Gastroesophageal sphincter (tissue), 4 donors: ENCODE measurements around the gene ADGRG3. TPM values are rescaled to one million over a fixed set of nuclear protein-coding genes. Genes with fewer than 3 reads are reported as not detected.
"Not testable (repeated sequence)": the region's sequence is repeated elsewhere in the genome, so short reads cannot be mapped to it uniquely, and the experiment has no call there.

Experiments used
- ATAC-seq: fragments of 150-250 bp; one replicate; pipeline ENCODE4 v1.9.1; 2016; ENCODE audit warnings: mild to moderate bottlenecking, moderate library complexity
- H3K27ac ChIP-seq, 4 donors: fragments of 200-600 bp; sonication (generic) in 3 of 4; 1 replicate in 3 of 4; 2 replicates in 1 of 4; pipeline ENCODE4 v1.5.1; 2016 to 2019
- H3K27me3 ChIP-seq: fragments of 200-600 bp; sonication (generic); one replicate; pipeline ENCODE4 v1.5.1; 2019
- H3K36me3 ChIP-seq, 2 donors: fragments of 200-600 bp; sonication (generic); one replicate each; pipeline ENCODE4 v1.5.1; 2019; ENCODE audit warnings: control low read depth in 1 of 2
- H3K4me1 ChIP-seq, 3 donors: fragments of 200-600 bp; sonication (generic); 1 replicate in 2 of 3; 2 replicates in 1 of 3; pipeline ENCODE4 v1.5.1; 2016 to 2019; ENCODE audit warnings: control low read depth in 2 of 3
- H3K4me3 ChIP-seq, 2 donors: fragments of 200-600 bp; sonication (generic); one replicate each; pipeline ENCODE4 v1.5.1; 2019; ENCODE audit warnings: mild to moderate bottlenecking in 1 of 2, moderate library complexity in 1 of 2
- H3K9me3 ChIP-seq, 3 donors: fragments of 200-600 bp; sonication (generic); one replicate each; pipeline ENCODE4 v1.5.1; 2017 to 2019; ENCODE audit warnings: control low read depth in 2 of 3
- EP300 ChIP-seq: sonication (generic); formaldehyde crosslinking; IDR thresholded peaks from one replicate; pipeline ENCODE4 v1.6.1; 2017; ENCODE audit warnings: antibody characterized with exemption, mild to moderate bottlenecking
- POLR2A ChIP-seq, 2 donors: fragments of 450-650 bp; IDR thresholded peaks; one replicate each; pipeline ENCODE4 v1.6.1; 2017; ENCODE audit warnings: antibody characterized with exemption in 2 of 2, mild to moderate bottlenecking in 2 of 2, moderate library complexity in 1 of 2
- POLR2AphosphoS5 ChIP-seq: sonication (generic); formaldehyde crosslinking; IDR thresholded peaks from one replicate; pipeline ENCODE4 v1.6.1; 2017; ENCODE audit warnings: antibody characterized with exemption
- WGBS, 2 donors: methylation state at CpG; one replicate each; pipeline ENCODE4 v1.1.5; 2018; ENCODE audit warnings: low coverage in 1 of 2; 5-methylcytosine and 5-hydroxymethylcytosine counted together
- total RNA-seq, 4 donors: library from RNA; depleted of rRNA; stranded (reverse); fragments of >200 nt; gene quantifications; one replicate each; pipeline ENCODE4 v1.1.0, GENCODE V29; 2016
- TF ChIP-seq, protein P1 (sequence below), 4 experiments: fragments of 200-600 bp in 2 of 4; fragments of 450-650 bp in 2 of 4; sonication (generic) in 1 of 4; IDR thresholded peaks; one replicate each; pipeline ENCODE4 v1.5.1; 2017 to 2019; ENCODE audit warnings: antibody characterized with exemption in 4 of 4, mild to moderate bottlenecking in 2 of 4, moderate library complexity in 2 of 4

The ADGRG3 gene
- total RNA-seq, 4 donors from 2014 or later: 0.31 to 7.4 (median 2.2) TPM

DNA sequence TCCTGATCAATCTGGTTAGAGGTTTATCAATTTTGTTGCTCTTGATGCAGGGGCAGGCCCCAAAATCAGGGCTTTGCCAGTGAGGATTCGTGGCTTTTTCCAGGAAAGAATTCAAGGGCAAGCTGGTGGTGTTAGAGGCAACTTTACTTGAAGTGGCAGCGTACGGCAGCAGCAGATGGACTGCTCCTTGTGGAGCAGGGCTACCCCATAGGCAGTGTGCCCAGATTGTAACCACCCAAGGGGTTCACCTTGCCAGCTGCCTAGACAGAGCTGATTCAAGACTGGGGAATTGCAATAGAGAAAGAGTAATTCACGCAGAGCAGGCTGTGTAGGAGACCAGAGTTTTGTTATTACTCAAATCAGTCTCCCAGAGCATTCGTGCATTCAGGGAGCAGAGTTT lies 43.2 kb downstream of the ADGRG3 start:
- Histone ChIP-seq H3K4me1 (no peaks in the 10 kb centered on the region), H3K4me3 (no peak overlapping the region), H3K27ac (no peak overlapping the region), H3K27me3 (peaks cover 19% of the 10 kb centered on the region), H3K36me3 (no peaks in the 10 kb centered on the region), H3K9me3 (no peaks in the 10 kb centered on the region)
- WGBS, 2 donors: 81 to 91% methylated on average over 3 to 5 of the region's 5 CpGs
- no peak for ATAC-seq
- TF ChIP-seq EP300 (no peak), POLR2A (IDR thresholded peaks at IDR 0.05) (no peak), POLR2AphosphoS5 (no peak)
- TF ChIP-seq, protein P1, sequence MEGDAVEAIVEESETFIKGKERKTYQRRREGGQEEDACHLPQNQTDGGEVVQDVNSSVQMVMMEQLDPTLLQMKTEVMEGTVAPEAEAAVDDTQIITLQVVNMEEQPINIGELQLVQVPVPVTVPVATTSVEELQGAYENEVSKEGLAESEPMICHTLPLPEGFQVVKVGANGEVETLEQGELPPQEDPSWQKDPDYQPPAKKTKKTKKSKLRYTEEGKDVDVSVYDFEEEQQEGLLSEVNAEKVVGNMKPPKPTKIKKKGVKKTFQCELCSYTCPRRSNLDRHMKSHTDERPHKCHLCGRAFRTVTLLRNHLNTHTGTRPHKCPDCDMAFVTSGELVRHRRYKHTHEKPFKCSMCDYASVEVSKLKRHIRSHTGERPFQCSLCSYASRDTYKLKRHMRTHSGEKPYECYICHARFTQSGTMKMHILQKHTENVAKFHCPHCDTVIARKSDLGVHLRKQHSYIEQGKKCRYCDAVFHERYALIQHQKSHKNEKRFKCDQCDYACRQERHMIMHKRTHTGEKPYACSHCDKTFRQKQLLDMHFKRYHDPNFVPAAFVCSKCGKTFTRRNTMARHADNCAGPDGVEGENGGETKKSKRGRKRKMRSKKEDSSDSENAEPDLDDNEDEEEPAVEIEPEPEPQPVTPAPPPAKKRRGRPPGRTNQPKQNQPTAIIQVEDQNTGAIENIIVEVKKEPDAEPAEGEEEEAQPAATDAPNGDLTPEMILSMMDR (IDR thresholded peaks at IDR 0.05): no peak

DNA sequence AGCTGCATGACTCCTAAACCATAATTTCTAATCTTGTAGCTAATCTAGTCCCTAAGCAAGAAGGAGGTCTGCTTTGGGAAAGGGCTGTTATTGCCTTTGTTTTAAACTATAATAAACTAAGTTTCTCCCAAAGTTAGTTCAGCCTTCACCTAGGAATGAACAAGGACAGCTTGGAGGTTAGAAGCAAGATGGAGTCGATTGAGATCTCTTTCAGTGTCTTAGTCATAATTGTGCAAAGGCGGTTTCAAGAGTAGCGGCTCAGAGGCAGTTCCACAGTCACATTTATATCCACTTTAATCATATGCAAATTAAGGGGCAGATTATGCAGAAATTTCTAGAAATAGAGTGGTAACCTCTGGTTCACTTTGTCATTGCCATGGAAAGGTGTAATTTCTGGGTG lies 43.9 kb downstream of the ADGRG3 start:
- no peak overlapping the region for H3K4me3 ChIP-seq
- TF ChIP-seq EP300 (no peak), POLR2A (IDR thresholded peaks at IDR 0.05) (no peak), POLR2AphosphoS5 (no peak)
- TF ChIP-seq, protein P1 (IDR thresholded peaks at IDR 0.05): no peak
- ATAC-seq: no peak
- no peaks in the 10 kb centered on the region for H3K4me1 ChIP-seq
- H3K9me3 ChIP-seq: no peaks in the 10 kb centered on the region
- H3K27me3 ChIP-seq: peaks cover 24% of the 10 kb centered on the region
- H3K36me3 ChIP-seq: no peaks in the 10 kb centered on the region
- 82 to 93% methylated on average over 3 of the region's 3 CpGs for WGBS, 2 donors
- H3K27ac ChIP-seq: no peak overlapping the region

DNA sequence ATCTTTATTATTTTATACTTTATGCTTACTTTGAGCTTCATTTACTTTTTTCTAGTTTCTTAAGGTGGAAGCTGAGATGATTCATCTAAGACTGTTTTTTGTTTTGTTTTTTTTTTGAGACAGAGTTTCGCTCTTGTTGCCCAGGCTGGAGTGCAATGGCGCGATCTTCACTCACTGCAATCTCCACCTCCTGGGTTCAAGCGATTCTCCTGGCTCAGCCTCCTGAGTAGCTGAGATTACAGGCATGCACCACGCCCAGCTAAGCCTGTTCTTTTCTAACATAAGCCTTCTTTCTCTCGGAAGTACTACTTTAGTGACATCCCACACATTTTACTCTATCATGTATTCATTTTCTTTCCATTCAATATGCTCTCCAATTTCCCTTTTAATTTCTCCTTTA lies 44.5 kb downstream of the ADGRG3 start:
- not testable (repeated sequence) for H3K9me3 ChIP-seq, H3K27ac ChIP-seq, H3K4me3 ChIP-seq, ATAC-seq, H3K36me3 ChIP-seq, H3K4me1 ChIP-seq
- WGBS, 2 donors: 66 to 86% methylated on average over 5 to 6 of the region's 6 CpGs
- H3K27me3 ChIP-seq: peaks cover 22% of the 10 kb centered on the region

DNA sequence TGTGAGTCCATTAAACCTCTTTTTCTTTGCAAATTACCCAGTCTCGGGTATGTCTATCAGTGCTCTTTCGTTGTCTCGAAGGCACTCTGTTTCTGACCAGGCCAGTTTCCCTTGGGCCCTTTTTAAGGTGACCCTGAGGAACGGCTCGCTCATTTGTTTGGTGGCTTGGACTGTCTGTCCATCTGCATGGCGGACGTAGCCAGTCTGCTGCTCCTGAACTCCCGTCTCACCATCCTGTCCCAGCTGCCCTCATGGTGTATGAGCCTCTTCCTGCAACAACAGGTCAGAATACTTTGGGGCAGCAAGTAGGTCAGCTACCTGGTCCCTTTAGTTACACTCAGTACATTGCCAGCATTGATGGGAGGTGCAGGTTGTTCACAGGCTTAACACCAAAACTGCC lies 45.5 kb downstream of the ADGRG3 start:
- peaks cover 24% of the 10 kb centered on the region for H3K27me3 ChIP-seq
- TF ChIP-seq, protein P1 (IDR thresholded peaks at IDR 0.05): no peak
- no peak for TF ChIP-seq POLR2AphosphoS5
- TF ChIP-seq POLR2A (IDR thresholded peaks at IDR 0.05): no peak
- no peak for TF ChIP-seq EP300
- no peak overlapping the region for H3K4me3 ChIP-seq
- H3K36me3 ChIP-seq: no peaks in the 10 kb centered on the region
- no peak overlapping the region for H3K27ac ChIP-seq
- no peak for ATAC-seq
- H3K9me3 ChIP-seq: no peaks in the 10 kb centered on the region
- WGBS, 2 donors: 74 to 90% methylated on average over 3 to 5 of the region's 8 CpGs
- no peaks in the 10 kb centered on the region for H3K4me1 ChIP-seq

DNA sequence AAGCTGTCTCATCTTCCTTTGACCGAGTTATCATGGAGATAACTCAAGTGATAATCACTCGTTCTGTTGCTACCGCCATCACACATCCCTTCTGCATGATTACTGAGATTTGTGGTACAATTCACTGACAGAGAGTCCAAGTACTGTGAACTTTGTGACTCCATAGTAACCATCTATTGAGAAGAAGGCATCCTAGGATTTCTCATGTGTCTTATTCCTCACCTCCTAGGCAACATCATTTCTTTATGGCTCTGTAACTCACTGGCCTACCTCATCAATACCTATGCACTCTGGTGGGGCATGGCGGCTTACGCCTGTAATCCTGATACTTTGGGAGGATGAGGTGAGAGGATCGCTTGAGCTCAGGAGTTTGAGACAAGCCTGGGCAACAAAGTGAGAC lies 45.9 kb downstream of the ADGRG3 start:
- no peaks in the 10 kb centered on the region for H3K36me3 ChIP-seq
- no peak overlapping the region for H3K4me3 ChIP-seq
- TF ChIP-seq POLR2A (IDR thresholded peaks at IDR 0.05) (no peak), POLR2AphosphoS5 (no peak)
- TF ChIP-seq, protein P1 (IDR thresholded peaks at IDR 0.05): no peak
- ATAC-seq: no peak
- H3K9me3 ChIP-seq: no peaks in the 10 kb centered on the region
- H3K4me1 ChIP-seq: no peaks in the 10 kb centered on the region
- peaks cover 24% of the 10 kb centered on the region for H3K27me3 ChIP-seq
- whole genome bisulfite sequencing, 2 donors: 80 to 84% methylated on average over 6 of the region's 6 CpGs
- no peak overlapping the region for H3K27ac ChIP-seq
